ENCODE results near the gene HADHB. TPM values are rescaled to one million over a fixed set of nuclear protein-coding genes. Genes with fewer than 3 reads are reported as not detected.

The HADHB gene
- total RNA-seq, 1 experiment from 2014 or later, result 41.3 TPM

DNA sequence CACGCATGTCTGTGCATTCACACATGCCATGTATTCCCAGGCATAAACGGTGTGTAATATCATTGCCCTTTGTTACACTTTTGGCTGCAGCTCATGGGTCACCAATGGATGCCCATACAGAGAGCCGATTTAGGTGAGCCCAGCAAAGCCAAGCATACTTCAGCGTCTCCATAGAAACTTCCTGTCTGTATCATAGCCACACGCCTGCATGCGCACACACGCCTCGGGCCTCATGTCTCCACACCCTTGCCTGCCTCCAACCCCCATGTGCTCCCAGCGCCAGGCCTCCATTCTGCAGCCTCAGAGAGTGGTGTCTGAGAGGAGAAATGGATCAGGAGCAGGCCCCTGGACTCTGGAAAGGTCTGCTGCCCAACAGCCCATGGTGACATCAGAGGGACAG lies 67.7 kb downstream of the HADHB start:
- Histone ChIP-seq H4K91ac (ENCODE audit: insufficient read length, low read depth, low read length) (no peak overlapping the region), H2BK120ac (ENCODE audit: low read depth, low read length, poor library complexity, severe bottlenecking) (no peak overlapping the region), H3K79me2 (ENCODE audit: insufficient read depth, low read length) (no peaks in the 10 kb centered on the region), H4K20me1 (ENCODE audit: control insufficient read depth, insufficient read depth, insufficient read length) (no peaks in the 10 kb centered on the region), H3K9ac (ENCODE audit: extremely low read depth, insufficient read length, low read length) (no peak overlapping the region), H2BK15ac (ENCODE audit: low read depth, low read length) (no peak overlapping the region), H2BK5ac (ENCODE audit: insufficient read length, low read length) (no peak overlapping the region), H3K18ac (ENCODE audit: insufficient read length, low read depth, low read length) (no peak overlapping the region), H3K27me3 (ENCODE audit: insufficient read depth, low read length) (no peaks in the 10 kb centered on the region), H2AK5ac (ENCODE audit: insufficient read length, low read length) (no peak overlapping the region), H3K9me3 (ENCODE audit: control insufficient read depth, low read depth, low read length) (no peaks in the 10 kb centered on the region), H3K79me1 (ENCODE audit: insufficient read depth, low read depth, low read length, poor library complexity, severe bottlenecking) (no peaks in the 10 kb centered on the region), H3K4ac (ENCODE audit: low read depth, low read length) (no peak overlapping the region), H3K23ac (ENCODE audit: insufficient read length, low read depth, low read length) (no peak overlapping the region), H3K23me2 (ENCODE audit: insufficient read length, low read depth, low read length, poor library complexity, severe bottlenecking) (no peaks in the 10 kb centered on the region), H2BK20ac (ENCODE audit: low read depth, low read length, poor library complexity, severe bottlenecking) (no peak overlapping the region), H3T11ph (ENCODE audit: low read length) (no peak overlapping the region), H4K5ac (ENCODE audit: insufficient read length, low read depth, low read length) (no peak overlapping the region), H3K4me1 (ENCODE audit: insufficient read depth, low read length) (no peaks in the 10 kb centered on the region), H2AFZ (ENCODE audit: low read length) (no peak overlapping the region), H3K14ac (ENCODE audit: insufficient read depth, low read length) (no peak overlapping the region), H3K4me2 (ENCODE audit: insufficient read depth, insufficient read length, low read length) (no peak overlapping the region), H2BK12ac (ENCODE audit: insufficient read length, low read depth, low read length) (no peak overlapping the region), H3K56ac (ENCODE audit: insufficient read length, low read depth, low read length) (no peak overlapping the region), H3K27ac (ENCODE audit: insufficient read length, low read depth, low read length) (no peak overlapping the region), H4K8ac (replicated peaks; ENCODE audit: insufficient read length, low read depth, low read length) (no peak overlapping the region)
- Mint-ChIP-seq H3K9me3 (no peaks in the 10 kb centered on the region), H3K36me3 (ENCODE audit: insufficient read depth in 1 of 3, low read depth in 3 of 3) (peaks cover 0 to 4% (median 2%) of the 10 kb centered on the region in 3 experiments; a peak in 3 of 7 replicates), H3K4me1 (peaks cover 18 to 26% of the 10 kb centered on the region in 2 experiments), H3K27ac (no peak overlapping the region; a peak in 2 of 7 replicates), H3K4me3 (no peak overlapping the region; a peak in 1 of 5 replicates), H3K27me3 (ENCODE audit: low read depth) (no peaks in the 10 kb centered on the region; the same call in 1 of the 2 replicates)
- DNase-seq, result no peak
- no CpG with 5 or more reads among the region's 9 CpGs for WGBS (ENCODE audit: extremely low coverage, insufficient read length, low lambda C conversion rate)
- TF ChIP-seq, protein P1, sequence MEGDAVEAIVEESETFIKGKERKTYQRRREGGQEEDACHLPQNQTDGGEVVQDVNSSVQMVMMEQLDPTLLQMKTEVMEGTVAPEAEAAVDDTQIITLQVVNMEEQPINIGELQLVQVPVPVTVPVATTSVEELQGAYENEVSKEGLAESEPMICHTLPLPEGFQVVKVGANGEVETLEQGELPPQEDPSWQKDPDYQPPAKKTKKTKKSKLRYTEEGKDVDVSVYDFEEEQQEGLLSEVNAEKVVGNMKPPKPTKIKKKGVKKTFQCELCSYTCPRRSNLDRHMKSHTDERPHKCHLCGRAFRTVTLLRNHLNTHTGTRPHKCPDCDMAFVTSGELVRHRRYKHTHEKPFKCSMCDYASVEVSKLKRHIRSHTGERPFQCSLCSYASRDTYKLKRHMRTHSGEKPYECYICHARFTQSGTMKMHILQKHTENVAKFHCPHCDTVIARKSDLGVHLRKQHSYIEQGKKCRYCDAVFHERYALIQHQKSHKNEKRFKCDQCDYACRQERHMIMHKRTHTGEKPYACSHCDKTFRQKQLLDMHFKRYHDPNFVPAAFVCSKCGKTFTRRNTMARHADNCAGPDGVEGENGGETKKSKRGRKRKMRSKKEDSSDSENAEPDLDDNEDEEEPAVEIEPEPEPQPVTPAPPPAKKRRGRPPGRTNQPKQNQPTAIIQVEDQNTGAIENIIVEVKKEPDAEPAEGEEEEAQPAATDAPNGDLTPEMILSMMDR (conservative IDR thresholded peaks at IDR 0.05), result no peak

All from H9 (cell line).